Spleen (tissue), 11 donors: ENCODE measurements around the gene OBSCN. TPM values are rescaled to one million over a fixed set of nuclear protein-coding genes. Genes with fewer than 3 reads are reported as not detected.

Experiments used
- DNase-seq: peaks from one replicate; pipeline ENCODE4 v3.0.0-alpha.2; 2020
- H3K27ac ChIP-seq, 8 donors: fragments of 200-600 bp; sonication (generic) in 7 of 8; 1 replicate in 4 of 8; 2 replicates in 4 of 8; pipeline versions ENCODE4 v1.5.0 to v1.8.0; 2016 to 2021; ENCODE audit warnings: inconsistent platforms in 4 of 8, mild to moderate bottlenecking in 4 of 8, moderate library complexity in 1 of 8
- H3K27me3 ChIP-seq, 7 donors: fragments of 200-600 bp; sonication (generic) in 6 of 7; replicated peaks in 1 of 7; 1 replicate in 4 of 7; 2 replicates in 3 of 7; pipeline versions ENCODE4 v1.5.0 to v1.8.0; 2016 to 2021; ENCODE audit warnings: inconsistent platforms in 3 of 7, mild to moderate bottlenecking in 1 of 7
- H3K36me3 ChIP-seq, 6 donors: fragments of 200-600 bp; sonication (generic) in 5 of 6; 1 replicate in 4 of 6; 2 replicates in 2 of 6; pipeline versions ENCODE4 v1.5.0 to v1.8.0; 2016 to 2021; ENCODE audit warnings: inconsistent platforms in 2 of 6
- H3K4me1 ChIP-seq, 6 donors: fragments of 200-600 bp; sonication (generic) in 5 of 6; 1 replicate in 3 of 6; 2 replicates in 3 of 6; pipeline versions ENCODE4 v1.5.0 to v1.8.0; 2016 to 2021; ENCODE audit warnings: inconsistent platforms in 3 of 6
- H3K4me3 ChIP-seq, 8 donors: fragments of 200-600 bp; sonication (generic) in 7 of 8; 1 replicate in 4 of 8; 2 replicates in 4 of 8; pipeline versions ENCODE4 v1.5.0 to v1.8.0; 2016 to 2021; ENCODE audit warnings: inconsistent platforms in 4 of 8, mild to moderate bottlenecking in 4 of 8, moderate library complexity in 2 of 8
- H3K9me3 ChIP-seq, 8 donors: fragments of 200-600 bp; sonication (generic) in 7 of 8; 1 replicate in 4 of 8; 2 replicates in 4 of 8; pipeline versions ENCODE4 v1.5.0 to v1.8.0; 2016 to 2021; ENCODE audit warnings: inconsistent platforms in 4 of 8
- CTCF ChIP-seq, 11 experiments: fragments of 200-600 bp in 7 of 11; fragments of 450-650 bp in 4 of 11; sonication (generic) in 4 of 11; IDR thresholded peaks in 8 of 11; conservative IDR thresholded peaks in 3 of 11; 1 replicate in 7 of 11; 2 replicates in 4 of 11; pipeline versions ENCODE4 v1.4.0 to v1.8.0; 2016 to 2021; ENCODE audit warnings: antibody characterized with exemption in 11 of 11, inconsistent platforms in 4 of 11, mild to moderate bottlenecking in 1 of 11
- POLR2A ChIP-seq, 3 donors: fragments of 450-650 bp; IDR thresholded peaks; one replicate each; pipeline ENCODE4 v1.5.1; 2017; ENCODE audit warnings: antibody characterized with exemption in 3 of 3, mild to moderate bottlenecking in 1 of 3
- POLR2AphosphoS5 ChIP-seq, 3 donors: sonication (generic); formaldehyde crosslinking; IDR thresholded peaks; one replicate each; pipeline ENCODE4 v1.5.1; 2017; ENCODE audit warnings: antibody characterized with exemption in 3 of 3
- WGBS, 5 donors: extraction: QIAGEN DNeasy Blood & Tissue Kit in 3 of 5; methylation state at CpG; one replicate each; pipeline versions ENCODE4 v1.1.5 to v1.1.7; 2013 to 2018; 5-methylcytosine and 5-hydroxymethylcytosine counted together
- intact Hi-C: fragments of 100-400 bp; cut with DNase I; formaldehyde crosslinking; loops from one replicate; pipeline ENCODE4 v1.15.0; 2023; ENCODE audit warnings: low total_unique reads
- polyA plus RNA-seq, 3 donors: library from polyadenylated mRNA; stranded (reverse); fragments of 200-250 nt; gene quantifications; one replicate each; pipeline ENCODE4 v1.2.1, GENCODE V29; 2013
- total RNA-seq, 7 donors: library from RNA; depleted of rRNA in 3 of 7; stranded (reverse); fragments of >200 nt in 3 of 7; fragmentation: NEBNext Ultra II Directional in 4 of 7; extraction: Animal tissue kit (Norgen Biotek cat#: 25700) in 4 of 7; gene quantifications; one replicate each; pipeline versions ENCODE4 v1.1.0 to v1.2.1, GENCODE V29; 2016 to 2021
- donor health status: healthy with polysubstance abuse.
- donor health status: DM: no; HTN: no; CAD: no; lungs with moderate emphysema.
- donor health status: DM: no; HTN: no; CAD: no.
- donor health status: Bipolar disorder and iron deficiency.
- donor health status: healthy.
- donor health status: DM: no; HTN: no; CAD: no.
- donor health status: DM: yes; HTN: yes; CAD: no.

Gene OBSCN
- total and polyA plus RNA-seq, 10 donors: 12.6 to 71.7 (median 41.9) TPM

GRCh38 chr1:228336308-228337030 is 128.6 kb downstream of the OBSCN start:
- intact Hi-C loops: no loop called here

GRCh38 chr1:228337031-228337564 is 129.3 kb downstream of the OBSCN start:
- H3K9me3 ChIP-seq: no peaks in the 10 kb centered on the region
- H3K4me1 ChIP-seq: no peaks in the 10 kb centered on the region
- H3K36me3 ChIP-seq: peaks cover 0 to 89% (median 17%) of the 10 kb centered on the region in 6 donors
- DNase-seq: peak; percentile 63
- no peak overlapping the region for H3K27ac ChIP-seq
- intact Hi-C loops: no loop called here
- TF ChIP-seq POLR2AphosphoS5 (IDR thresholded peaks at IDR 0.05): no peak
- WGBS, 5 donors: 89 to 95% (median 92%) methylated on average over 11 to 15 of the region's 15 CpGs
- no peaks in the 10 kb centered on the region for H3K27me3 ChIP-seq
- no peak overlapping the region for H3K4me3 ChIP-seq

More at GRCh38 chr1:228336308-228337030, 128.6 kb downstream of the OBSCN start:
- Histone ChIP-seq H3K27ac (no peak overlapping the region), H3K9me3 (no peaks in the 10 kb centered on the region), H3K36me3 (peaks cover 0 to 84% (median 17%) of the 10 kb centered on the region in 6 donors), H3K27me3 (no peaks in the 10 kb centered on the region), H3K4me3 (no peak overlapping the region), H3K4me1 (no peaks in the 10 kb centered on the region)
- DNase-seq: peak; percentile 69
- TF ChIP-seq POLR2AphosphoS5 (IDR thresholded peaks at IDR 0.05): no peak
- 88 to 97% (median 90%) methylated on average over 9 to 18 of the region's 18 CpGs for WGBS, 5 donors

DNA sequence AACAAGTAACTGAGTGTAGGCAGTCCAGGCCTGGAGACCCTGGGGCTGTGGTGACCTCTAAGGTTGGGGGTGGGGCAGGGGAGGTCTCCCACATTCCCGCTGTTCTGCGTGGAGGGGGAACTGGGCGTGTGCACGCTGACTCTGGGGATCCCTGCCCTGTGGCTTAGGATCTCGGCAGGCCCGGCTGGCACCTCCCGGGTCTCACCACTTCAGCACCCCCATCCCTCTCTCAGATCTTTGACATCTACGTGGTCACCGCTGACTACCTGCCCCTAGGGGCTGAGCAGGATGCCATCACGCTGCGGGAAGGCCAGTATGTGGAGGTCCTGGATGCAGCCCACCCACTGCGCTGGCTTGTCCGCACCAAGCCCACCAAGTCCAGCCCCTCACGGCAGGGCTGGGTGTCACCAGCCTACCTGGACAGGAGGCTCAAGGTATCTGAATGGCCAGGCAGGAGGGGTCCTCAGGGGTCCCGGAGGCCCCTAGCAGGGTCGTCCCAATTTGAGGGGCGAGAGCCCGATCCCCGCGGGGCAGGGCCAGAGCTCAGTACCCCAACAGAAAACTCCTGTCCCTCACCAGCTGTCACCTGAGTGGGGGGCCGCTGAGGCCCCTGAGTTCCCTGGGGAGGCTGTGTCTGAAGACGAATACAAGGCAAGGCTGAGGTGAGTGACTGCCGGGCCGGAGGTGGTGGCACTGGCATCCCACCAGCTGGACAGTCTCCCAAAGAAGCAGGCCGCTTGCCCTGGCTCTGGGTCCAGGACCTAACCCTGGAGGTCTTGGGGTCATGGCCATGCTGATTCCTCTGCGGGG is 130.1 kb downstream of the OBSCN start:
- Histone ChIP-seq H3K36me3 (peaks cover 0 to 92% (median 15%) of the 10 kb centered on the region in 6 donors), H3K27ac (no peak overlapping the region), H3K4me3 (no peak overlapping the region), H3K9me3 (no peaks in the 10 kb centered on the region), H3K4me1 (no peaks in the 10 kb centered on the region), H3K27me3 (no peaks in the 10 kb centered on the region)
- TF ChIP-seq POLR2A (IDR thresholded peaks at IDR 0.05): no peak
- TF ChIP-seq POLR2AphosphoS5 (IDR thresholded peaks at IDR 0.05): no peak
- TF ChIP-seq CTCF (IDR thresholded peaks at IDR 0.05 in 8 of 11, conservative IDR thresholded peaks at IDR 0.05 in 3 of 11): no peak
- 89 to 98% (median 93%) methylated on average over 19 to 26 of the region's 26 CpGs for WGBS, 5 donors
- DNase-seq: peak; percentile 58
- intact Hi-C loops: no loop called here

DNA sequence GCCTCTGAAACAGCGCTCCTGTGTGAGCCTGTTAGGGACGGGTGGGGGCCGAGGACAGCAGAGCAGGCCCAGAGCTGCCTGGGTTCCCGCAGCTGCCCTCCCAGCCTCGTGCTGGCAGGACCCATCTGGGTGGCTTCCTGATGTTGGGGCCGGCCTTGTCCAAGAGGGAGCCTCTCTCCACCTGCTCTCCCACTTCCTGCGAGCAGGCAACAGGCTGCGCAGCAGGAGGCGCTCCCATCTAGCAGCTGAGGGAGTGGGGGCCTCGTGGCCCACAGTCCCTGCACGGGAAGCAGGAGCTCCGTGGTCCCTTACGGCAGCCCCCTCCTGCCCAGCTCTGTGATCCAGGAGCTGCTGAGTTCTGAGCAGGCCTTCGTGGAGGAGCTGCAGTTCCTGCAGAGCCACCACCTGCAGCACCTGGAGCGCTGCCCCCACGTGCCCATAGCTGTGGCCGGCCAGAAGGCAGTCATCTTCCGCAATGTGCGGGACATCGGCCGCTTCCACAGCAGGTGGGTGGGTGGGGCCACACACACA is 130.7 kb downstream of the OBSCN start:
- no peak for DNase-seq

More for the DNA sequence above, 130.7 kb downstream of the OBSCN start:
- intact Hi-C loops: no loop called here
- Histone ChIP-seq H3K36me3 (peaks cover 0 to 90% (median 12%) of the 10 kb centered on the region in 6 donors), H3K27me3 (no peaks in the 10 kb centered on the region), H3K4me3 (no peak overlapping the region), H3K9me3 (peaks cover 0 to under 1% (median 0%) of the 10 kb centered on the region in 8 donors), H3K27ac (no peak overlapping the region), H3K4me1 (no peaks in the 10 kb centered on the region)
- TF ChIP-seq POLR2A (IDR thresholded peaks at IDR 0.05) (no peak), CTCF (IDR thresholded peaks at IDR 0.05 in 8 of 11, conservative IDR thresholded peaks at IDR 0.05 in 3 of 11) (no peak), POLR2AphosphoS5 (IDR thresholded peaks at IDR 0.05) (no peak)
- 80 to 91% (median 89%) methylated on average over 7 to 21 of the region's 21 CpGs for WGBS, 5 donors
